Measurements from ENCODE around the gene FAM184A.

Gene FAM184A

DNA sequence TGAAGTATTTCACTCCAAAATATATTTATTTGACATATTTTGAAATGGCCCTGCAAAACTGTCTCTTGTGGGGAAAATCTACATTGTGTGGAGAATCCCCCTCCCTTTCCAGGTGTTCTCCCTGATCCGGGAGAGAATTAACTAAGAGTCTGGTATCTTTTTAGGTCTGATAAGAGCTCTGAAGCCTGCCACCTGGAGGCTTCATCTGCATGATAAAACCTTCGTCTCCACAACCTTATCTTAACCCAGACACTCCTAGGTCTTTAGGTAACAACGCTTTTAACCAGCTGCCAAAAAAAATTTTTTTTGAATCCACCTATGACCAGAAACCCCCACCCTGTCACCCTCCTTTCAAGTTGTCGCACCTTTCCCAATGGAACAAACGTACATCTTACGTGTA lies 43.0 kb downstream of the FAM184A start:
- no peaks in the 10 kb centered on the region for H3K4me1 ChIP-seq (ENCODE audit: insufficient read depth, low read length)
- no peak overlapping the region for H2AFZ ChIP-seq (ENCODE audit: low read depth, low read length)
- DNase-seq (no peak), ATAC-seq (ENCODE audit: insufficient read depth, low read depth) (no peak)
- H4K20me1 ChIP-seq (ENCODE audit: insufficient read depth, low read length): no peaks in the 10 kb centered on the region
- no peaks in the 10 kb centered on the region for H3K36me3 ChIP-seq (ENCODE audit: insufficient read depth, low read length)
- H3K4me3 ChIP-seq (ENCODE audit: low read depth in 1 of 2, low read length in 2 of 2): no peak overlapping the region
- H3K9me3 ChIP-seq (ENCODE audit: insufficient read depth, low read length, severe bottlenecking): no peaks in the 10 kb centered on the region
- no peak overlapping the region for H3K27ac ChIP-seq (ENCODE audit: low read length)
- H3K79me2 ChIP-seq (ENCODE audit: insufficient read depth, low read length): no peaks in the 10 kb centered on the region
- H3K4me2 ChIP-seq (ENCODE audit: insufficient read depth, low read length): no peak overlapping the region
- no peak overlapping the region for H3K9ac ChIP-seq (ENCODE audit: low read depth, low read length)
- peaks cover 4% of the 10 kb centered on the region for H3K27me3 ChIP-seq (ENCODE audit: insufficient read depth, low read length, poor library complexity)
- no peak for TF ChIP-seq EZH2 (IDR thresholded peaks at IDR 0.05; ENCODE audit: borderline replicate concordance, low read depth, low read length, severe bottlenecking)
- TF ChIP-seq, protein P1, sequence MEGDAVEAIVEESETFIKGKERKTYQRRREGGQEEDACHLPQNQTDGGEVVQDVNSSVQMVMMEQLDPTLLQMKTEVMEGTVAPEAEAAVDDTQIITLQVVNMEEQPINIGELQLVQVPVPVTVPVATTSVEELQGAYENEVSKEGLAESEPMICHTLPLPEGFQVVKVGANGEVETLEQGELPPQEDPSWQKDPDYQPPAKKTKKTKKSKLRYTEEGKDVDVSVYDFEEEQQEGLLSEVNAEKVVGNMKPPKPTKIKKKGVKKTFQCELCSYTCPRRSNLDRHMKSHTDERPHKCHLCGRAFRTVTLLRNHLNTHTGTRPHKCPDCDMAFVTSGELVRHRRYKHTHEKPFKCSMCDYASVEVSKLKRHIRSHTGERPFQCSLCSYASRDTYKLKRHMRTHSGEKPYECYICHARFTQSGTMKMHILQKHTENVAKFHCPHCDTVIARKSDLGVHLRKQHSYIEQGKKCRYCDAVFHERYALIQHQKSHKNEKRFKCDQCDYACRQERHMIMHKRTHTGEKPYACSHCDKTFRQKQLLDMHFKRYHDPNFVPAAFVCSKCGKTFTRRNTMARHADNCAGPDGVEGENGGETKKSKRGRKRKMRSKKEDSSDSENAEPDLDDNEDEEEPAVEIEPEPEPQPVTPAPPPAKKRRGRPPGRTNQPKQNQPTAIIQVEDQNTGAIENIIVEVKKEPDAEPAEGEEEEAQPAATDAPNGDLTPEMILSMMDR (IDR thresholded peaks at IDR 0.05; ENCODE audit: borderline replicate concordance, extremely low read depth, low read length, poor library complexity, severe bottlenecking): no peak

DNA sequence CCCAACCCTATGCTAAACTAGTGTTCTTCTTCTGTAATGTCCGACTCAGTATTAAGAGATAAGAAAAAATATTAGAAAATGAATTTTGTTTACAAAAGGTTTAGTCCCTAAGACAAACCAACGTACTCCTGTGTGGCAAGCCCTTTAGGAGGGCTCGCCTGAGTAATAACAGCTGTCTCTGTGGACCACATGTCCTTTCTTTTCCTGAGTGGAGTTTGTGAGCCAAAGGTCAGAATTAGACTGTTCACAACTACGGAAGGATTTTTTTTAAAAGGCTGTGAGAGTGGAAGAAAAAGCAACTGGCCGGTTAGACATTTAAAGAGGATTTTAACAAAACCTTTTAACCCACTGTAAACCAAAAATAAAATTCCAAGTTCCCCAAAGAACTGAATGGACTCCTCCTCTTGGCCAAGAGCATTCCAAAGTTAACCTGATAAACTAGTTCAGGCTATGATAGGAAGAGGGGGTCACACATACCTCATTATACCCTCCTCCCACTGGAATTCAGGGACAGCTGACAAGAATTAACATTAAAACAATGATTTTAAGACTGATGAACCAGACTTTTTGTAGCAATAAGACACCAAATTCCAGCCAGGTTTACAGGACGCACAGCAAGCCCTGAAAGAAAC lies 43.5 kb downstream of the FAM184A start:
- no peak overlapping the region for H3K4me3 ChIP-seq (ENCODE audit: low read depth in 1 of 2, low read length in 2 of 2)
- no peaks in the 10 kb centered on the region for H3K9me3 ChIP-seq (ENCODE audit: insufficient read depth, low read length, severe bottlenecking)
- H3K9ac ChIP-seq (ENCODE audit: low read depth, low read length): no peak overlapping the region
- no peaks in the 10 kb centered on the region for H3K4me1 ChIP-seq (ENCODE audit: insufficient read depth, low read length)
- peaks cover 4% of the 10 kb centered on the region for H3K27me3 ChIP-seq (ENCODE audit: insufficient read depth, low read length, poor library complexity)
- no peak overlapping the region for H2AFZ ChIP-seq (ENCODE audit: low read depth, low read length)
- no peak overlapping the region for H3K27ac ChIP-seq (ENCODE audit: low read length)
- ATAC-seq (ENCODE audit: insufficient read depth, low read depth) (no peak), DNase-seq (no peak)
- H3K36me3 ChIP-seq (ENCODE audit: insufficient read depth, low read length): no peaks in the 10 kb centered on the region
- no peak for TF ChIP-seq EZH2 (IDR thresholded peaks at IDR 0.05; ENCODE audit: borderline replicate concordance, low read depth, low read length, severe bottlenecking)
- TF ChIP-seq, protein P1 (IDR thresholded peaks at IDR 0.05; ENCODE audit: borderline replicate concordance, extremely low read depth, low read length, poor library complexity, severe bottlenecking): no peak
- H3K4me2 ChIP-seq (ENCODE audit: insufficient read depth, low read length): no peak overlapping the region
- H4K20me1 ChIP-seq (ENCODE audit: insufficient read depth, low read length): no peaks in the 10 kb centered on the region
- H3K79me2 ChIP-seq (ENCODE audit: insufficient read depth, low read length): no peaks in the 10 kb centered on the region

DNA sequence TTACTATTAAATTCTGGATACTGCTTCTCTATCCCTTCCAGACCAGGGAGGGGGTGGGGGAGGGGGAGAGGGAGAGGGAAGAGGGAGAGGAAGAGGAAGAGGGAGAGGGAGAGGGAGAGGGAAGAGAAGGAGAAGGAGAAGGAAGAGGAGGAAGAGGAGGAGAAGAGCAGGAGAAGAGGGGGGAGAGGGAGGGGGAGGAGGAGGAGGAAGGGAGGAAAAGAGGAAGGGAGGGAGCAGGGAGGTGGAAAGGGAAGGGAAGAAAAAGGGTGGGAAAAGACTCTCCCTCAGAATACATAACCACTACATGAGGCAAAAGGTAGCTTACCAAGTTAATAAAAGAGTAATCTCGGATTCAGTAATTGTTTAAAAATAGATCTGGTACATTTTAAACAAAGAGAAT lies 46.0 kb downstream of the FAM184A start:
- DNase-seq (no peak), ATAC-seq (ENCODE audit: insufficient read depth, low read depth) (no peak)
- Histone ChIP-seq H3K79me2 (ENCODE audit: insufficient read depth, low read length) (no peaks in the 10 kb centered on the region), H2AFZ (ENCODE audit: low read depth, low read length) (no peak overlapping the region), H3K36me3 (ENCODE audit: insufficient read depth, low read length) (no peaks in the 10 kb centered on the region), H3K4me3 (ENCODE audit: low read depth in 1 of 2, low read length in 2 of 2) (no peak overlapping the region), H3K9ac (ENCODE audit: low read depth, low read length) (no peak overlapping the region), H3K4me1 (ENCODE audit: insufficient read depth, low read length) (no peaks in the 10 kb centered on the region), H4K20me1 (ENCODE audit: insufficient read depth, low read length) (no peaks in the 10 kb centered on the region), H3K27me3 (ENCODE audit: insufficient read depth, low read length, poor library complexity) (peaks cover 6% of the 10 kb centered on the region), H3K4me2 (ENCODE audit: insufficient read depth, low read length) (no peak overlapping the region), H3K9me3 (ENCODE audit: insufficient read depth, low read length, severe bottlenecking) (no peaks in the 10 kb centered on the region), H3K27ac (ENCODE audit: low read length) (no peak overlapping the region)
- TF ChIP-seq, protein P1 (IDR thresholded peaks at IDR 0.05; ENCODE audit: borderline replicate concordance, extremely low read depth, low read length, poor library complexity, severe bottlenecking): no peak
- no peak for TF ChIP-seq EZH2 (IDR thresholded peaks at IDR 0.05; ENCODE audit: borderline replicate concordance, low read depth, low read length, severe bottlenecking)
